Subcutaneous preadipocyte (primary cell): Measurements from ENCODE around the gene TTC23L. TPM values are rescaled to one million over a fixed set of nuclear protein-coding genes. Genes with fewer than 3 reads are reported as not detected.

Experiments
- total RNA-seq: library from RNA; depleted of rRNA; stranded (reverse); fragments of >200 nt; gene quantifications from 2 replicates; pipeline ENCODE4 v1.2.3, GENCODE V29; 2012

The TTC23L gene, protein sequence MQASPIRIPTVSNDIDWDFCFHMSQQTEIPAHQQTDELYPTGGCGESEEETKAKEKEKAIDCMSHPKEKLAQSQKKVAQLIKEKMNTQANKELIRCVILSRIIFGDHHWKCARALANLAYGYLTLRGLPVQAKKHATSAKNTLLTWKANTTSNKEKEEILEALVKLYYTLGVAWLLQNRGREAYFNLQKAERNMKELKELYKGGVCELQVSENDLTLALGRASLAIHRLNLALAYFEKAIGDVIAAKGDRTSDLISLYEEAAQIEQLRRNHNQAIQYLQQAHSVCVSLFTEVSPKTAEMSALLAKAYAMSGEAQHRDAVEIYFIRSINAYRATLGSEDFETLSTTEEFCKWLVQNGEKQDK
- under 0.01 TPM in 1 of 2 replicates, not detected in the other for total RNA-seq

GRCh38 chr5:34838785-34839714 is at the start of gene TTC23L:
Gene TTC23L, plus strand, starts transcription at chr5:34839164. Its CDS starts 1,508 bp downstream, at chr5:34840672.

GRCh38 chr5:34915139-34915855 is 76.3 kb downstream of the TTC23L start, which contains the start of the genes BRIX1 and RAD1:
Gene BRIX1, plus strand, starts transcription at chr5:34915711. Its CDS starts 28 bp downstream, at chr5:34915739.
Gene RAD1, minus strand, starts transcription at chr5:34915504. Its CDS starts 612 bp downstream, at chr5:34914892.

GRCh38 chr5:34929134-34929719 is 90.3 kb downstream of the TTC23L start, which contains the start of gene DNAJC21:
Gene DNAJC21, plus strand, starts transcription at chr5:34929559. Its CDS starts 261 bp downstream, at chr5:34929820.

Other genes with a start within 250 kb of the TTC23L start
- gene RAI14, start 182.8 kb upstream of the TTC23L start, total RNA-seq, result 139 and 173 TPM in 2 replicates
- 23.9 and 25.0 TPM in 2 replicates for gene RAD1, start 76.3 kb downstream of the TTC23L start, total RNA-seq
- 38.2 and 40.5 TPM in 2 replicates for gene BRIX1, start 76.5 kb downstream of the TTC23L start, total RNA-seq
- gene DNAJC21, start 90.4 kb downstream of the TTC23L start, total RNA-seq, result 22.0 and 31.9 TPM in 2 replicates
- gene AGXT2, start 208.8 kb downstream of the TTC23L start, total RNA-seq, result not detected in 2 replicates